Measurements from ENCODE around the gene OR6J1. TPM values are rescaled to one million over a fixed set of nuclear protein-coding genes. Genes with fewer than 3 reads are reported as not detected.

Gene OR6J1
- total RNA-seq, 2 experiments from 2014 or later = not detected

DNA sequence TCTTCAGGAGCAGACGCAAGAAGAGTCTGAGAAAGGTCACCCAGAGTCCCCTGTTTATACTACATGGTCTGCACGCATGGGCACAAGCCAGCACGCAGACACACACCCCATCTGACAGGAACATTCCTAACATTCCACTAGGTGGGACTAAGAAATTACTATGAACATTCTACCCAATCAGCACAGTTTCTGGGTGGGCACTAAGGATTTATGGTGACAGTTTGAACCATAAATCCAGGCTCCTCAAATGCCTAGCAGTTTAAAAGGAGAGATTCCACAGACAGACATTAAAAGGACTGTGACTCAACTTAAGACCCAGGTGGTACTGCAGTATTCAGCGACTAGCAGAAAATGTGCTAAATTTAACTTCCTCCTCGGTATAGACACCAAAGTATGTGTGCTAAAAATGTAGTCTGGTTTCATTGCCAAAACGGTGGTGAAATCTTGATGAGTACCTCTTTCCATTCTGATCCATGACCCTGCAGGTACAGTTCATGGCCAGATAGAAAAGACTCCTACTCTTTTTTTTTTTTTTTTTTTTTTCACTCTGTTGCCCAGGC lies 29.8 kb downstream of the OR6J1 start:
- Mint-ChIP-seq H3K9me3 (no peaks in the 10 kb centered on the region), H3K27me3 (no peaks in the 10 kb centered on the region), H3K27ac (no peak overlapping the region), H3K4me1 (no peaks in the 10 kb centered on the region), H3K36me3 (ENCODE audit: low read depth) (peaks cover 13% of the 10 kb centered on the region), H3K4me3 (no peak overlapping the region)
- DNase-seq = no peak
- CTCF ChIA-PET = interaction anchor here (1.5 to 1.7 kb wide), 2 partner anchors 15 to 25 kb away, joined by 4 read pairs; partner anchors contain the start of gene DAD1
- POLR2A ChIA-PET = no interaction called here

GRCh38 chr14:22613736-22614239 lies 30.4 kb downstream of the OR6J1 start:
- ChIA-PET POLR2A (no interaction called here), CTCF (interaction anchor here (1.5 to 1.7 kb wide), 2 partner anchors 14 to 25 kb away, joined by 4 read pairs; partner anchors contain the start of gene DAD1)
- no peak for DNase-seq
- Mint-ChIP-seq H3K4me3 (no peak overlapping the region), H3K27ac (no peak overlapping the region), H3K9me3 (no peaks in the 10 kb centered on the region), H3K36me3 (ENCODE audit: low read depth) (peaks cover 13% of the 10 kb centered on the region), H3K4me1 (no peaks in the 10 kb centered on the region), H3K27me3 (no peaks in the 10 kb centered on the region)

- Mint-ChIP-seq H3K27me3 (no peaks in the 10 kb centered on the region), H3K9me3 (no peaks in the 10 kb centered on the region), H3K4me1 (no peaks in the 10 kb centered on the region), H3K4me3 (no peak overlapping the region), H3K27ac (no peak overlapping the region), H3K36me3 (ENCODE audit: low read depth) (peaks cover 13% of the 10 kb centered on the region)
- POLR2A ChIA-PET = no interaction called here
- DNase-seq = no peak
- CTCF ChIA-PET = interaction anchor here (1.5 to 1.7 kb wide), 2 partner anchors 14 to 24 kb away, joined by 4 read pairs; partner anchors contain the start of gene DAD1
These were observed 31.0 kb downstream of the OR6J1 start for GRCh38 chr14:22613106-22613695.

DNA sequence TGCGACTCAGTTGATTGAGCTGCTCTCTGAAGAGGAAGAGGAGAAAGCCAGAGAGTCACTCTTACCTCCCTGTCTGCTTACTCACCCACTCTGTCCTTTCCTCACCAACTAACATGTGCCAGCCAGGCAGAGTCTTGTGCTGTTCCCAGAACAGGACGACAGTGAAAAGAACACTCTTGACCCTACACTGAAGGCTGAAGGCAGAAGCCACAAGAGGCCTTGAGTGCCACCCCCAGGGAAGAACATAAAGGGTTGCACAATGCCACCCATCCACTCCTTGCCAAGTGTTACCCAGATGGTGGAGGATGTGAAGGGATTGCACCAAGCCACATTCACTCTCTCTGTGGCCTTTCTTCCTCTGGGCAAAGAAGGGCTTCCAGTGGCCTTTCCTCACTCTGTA lies 33.2 kb downstream of the OR6J1 start:
- no peaks in the 10 kb centered on the region for H3K9me3 Mint-ChIP-seq
- H3K4me3 Mint-ChIP-seq = no peak overlapping the region
- ChIA-PET POLR2A (no interaction called here), CTCF (interaction anchor here (1.2 kb wide), 1 partner anchor 13 kb away, joined by 3 read pairs; no protein-coding TSS in a partner anchor)
- no peak overlapping the region for H3K27ac Mint-ChIP-seq
- no peaks in the 10 kb centered on the region for H3K27me3 Mint-ChIP-seq
- no peaks in the 10 kb centered on the region for H3K4me1 Mint-ChIP-seq
- DNase-seq = no peak
- peaks cover 23% of the 10 kb centered on the region for H3K36me3 Mint-ChIP-seq (ENCODE audit: low read depth)

GRCh38 chr14:22607291-22607690 lies 36.9 kb downstream of the OR6J1 start:
- CTCF ChIA-PET = interaction anchor here (1.0 to 1.8 kb wide), 3 partner anchors 9 to 38 kb away, joined by 3 to 9 read pairs (median 3); partner anchors contain the start of gene ABHD4
- no peak overlapping the region for H3K27ac Mint-ChIP-seq
- H3K4me3 Mint-ChIP-seq = no peak overlapping the region
- no peaks in the 10 kb centered on the region for H3K4me1 Mint-ChIP-seq
- H3K27me3 Mint-ChIP-seq = no peaks in the 10 kb centered on the region
- POLR2A ChIA-PET = no interaction called here
- peaks cover 38% of the 10 kb centered on the region for H3K36me3 Mint-ChIP-seq (ENCODE audit: low read depth)
- no peak for DNase-seq
- H3K9me3 Mint-ChIP-seq = no peaks in the 10 kb centered on the region

DNA sequence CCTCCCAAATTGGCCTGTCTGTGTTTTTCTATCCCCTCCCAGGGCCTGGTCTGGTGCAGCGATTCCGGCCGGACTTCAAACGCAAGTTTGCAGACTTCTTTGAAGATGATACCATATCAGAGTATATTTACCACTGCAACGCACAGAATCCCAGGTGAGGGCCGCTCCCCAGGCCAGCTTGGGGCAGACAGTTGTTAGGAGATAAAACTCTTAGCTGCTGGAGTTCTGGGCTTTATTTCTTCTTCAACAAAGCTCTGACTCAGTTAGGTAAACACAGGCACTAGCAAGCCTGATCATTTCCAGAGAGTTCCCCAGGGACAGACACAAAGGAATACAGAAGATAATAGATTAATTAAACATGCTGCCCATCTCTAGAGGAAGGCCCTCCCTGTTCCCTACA lies 37.8 kb downstream of the OR6J1 start:
- Mint-ChIP-seq H3K27ac (no peak overlapping the region), H3K4me1 (peaks cover 5% of the 10 kb centered on the region), H3K36me3 (ENCODE audit: low read depth) (peaks cover 43% of the 10 kb centered on the region), H3K4me3 (no peak overlapping the region), H3K27me3 (no peaks in the 10 kb centered on the region), H3K9me3 (no peaks in the 10 kb centered on the region)
- DNase-seq = no peak
- ChIA-PET CTCF (interaction anchor here (1.0 to 1.5 kb wide), 4 partner anchors 13 to 748 kb away, joined by 3 to 4 read pairs (median 4); no protein-coding TSS in a partner anchor), POLR2A (no interaction called here)

- ChIA-PET POLR2A (no interaction called here), CTCF (interaction anchor here (0.9 to 1.4 kb wide), 2 partner anchors 30 to 46 kb away, joined by 4 read pairs; no protein-coding TSS in a partner anchor)
- no peak overlapping the region for H3K4me3 Mint-ChIP-seq
- H3K27ac Mint-ChIP-seq = no peak overlapping the region
- peaks cover 30% of the 10 kb centered on the region for H3K36me3 Mint-ChIP-seq (ENCODE audit: low read depth)
- no peak for DNase-seq
- peaks cover 28% of the 10 kb centered on the region for H3K4me1 Mint-ChIP-seq
- H3K9me3 Mint-ChIP-seq = no peaks in the 10 kb centered on the region
- H3K27me3 Mint-ChIP-seq = no peaks in the 10 kb centered on the region
These were observed 41.3 kb downstream of the OR6J1 start for GRCh38 chr14:22602862-22603261.

- peaks cover 24% of the 10 kb centered on the region for H3K36me3 Mint-ChIP-seq (ENCODE audit: low read depth)
- ChIA-PET POLR2A (no interaction called here), CTCF (interaction anchor here (0.6 to 2.1 kb wide), 7 partner anchors 12 to 51 kb away, joined by 3 to 12 read pairs (median 4); partner anchors contain the start of gene DAD1)
- H3K9me3 Mint-ChIP-seq = no peaks in the 10 kb centered on the region
- H3K4me1 Mint-ChIP-seq = peaks cover 33% of the 10 kb centered on the region
- DNase-seq = no peak
- no peak overlapping the region for H3K4me3 Mint-ChIP-seq
- H3K27me3 Mint-ChIP-seq = no peaks in the 10 kb centered on the region
- H3K27ac Mint-ChIP-seq = no peak overlapping the region
These were observed 42.2 kb downstream of the OR6J1 start for GRCh38 chr14:22601996-22602395.

DNA sequence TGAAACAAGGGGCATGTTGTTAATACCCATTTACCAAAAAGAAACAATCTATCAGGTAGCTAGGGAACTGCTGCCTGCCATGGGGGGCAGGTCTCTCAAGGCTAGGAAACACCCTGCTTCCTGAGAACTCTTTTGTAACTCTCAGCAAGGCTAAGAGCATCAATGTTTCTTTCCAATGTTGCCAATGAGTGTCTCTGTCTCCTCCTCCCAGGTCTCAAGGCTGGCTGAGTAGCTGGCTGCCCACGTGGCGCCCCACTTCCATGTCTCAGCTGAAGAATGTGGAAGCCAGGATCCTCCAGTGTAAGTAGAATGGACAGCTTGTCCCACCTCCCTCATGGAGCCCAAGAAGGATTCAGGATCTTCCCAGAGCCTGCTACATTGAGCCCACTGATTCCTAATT lies 42.7 kb downstream of the OR6J1 start:
- CTCF ChIA-PET = interaction anchor here (0.7 to 2.1 kb wide), 6 partner anchors 12 to 52 kb away, joined by 3 to 12 read pairs (median 4); partner anchors contain the start of gene DAD1
- Mint-ChIP-seq H3K4me1 (peaks cover 36% of the 10 kb centered on the region), H3K4me3 (no peak overlapping the region), H3K9me3 (no peaks in the 10 kb centered on the region), H3K27me3 (no peaks in the 10 kb centered on the region), H3K27ac (no peak overlapping the region), H3K36me3 (ENCODE audit: low read depth) (peaks cover 21% of the 10 kb centered on the region)
- DNase-seq = no peak
- POLR2A ChIA-PET = no interaction called here

DNA sequence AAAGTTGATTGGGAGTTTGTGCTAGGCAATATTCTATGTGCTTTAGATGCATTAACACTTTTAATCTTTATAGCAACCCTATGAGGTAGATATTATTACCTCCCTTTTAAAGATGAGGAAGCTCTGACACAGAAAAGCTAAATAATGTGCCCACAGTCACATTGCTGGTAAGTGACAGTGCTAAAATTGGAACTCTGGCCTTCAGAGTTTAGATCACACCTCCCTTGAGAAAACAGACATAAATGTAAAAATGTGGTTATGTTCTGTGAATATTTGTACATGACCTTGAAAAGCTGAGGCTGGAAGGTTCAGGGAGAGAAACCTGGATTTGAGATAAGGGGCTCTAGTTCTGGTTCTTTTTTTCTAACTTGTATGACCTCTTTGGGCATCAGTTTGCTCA lies 44.1 kb downstream of the OR6J1 start:
- H3K36me3 Mint-ChIP-seq (ENCODE audit: low read depth) = peaks cover 14% of the 10 kb centered on the region

GRCh38 chr14:22599349-22599748 lies 44.8 kb downstream of the OR6J1 start:
- no peak for DNase-seq
- Mint-ChIP-seq H3K4me1 (peaks cover 36% of the 10 kb centered on the region), H3K27ac (peak overlapping the region; percentile 86), H3K9me3 (no peaks in the 10 kb centered on the region), H3K27me3 (peaks cover 3% of the 10 kb centered on the region), H3K36me3 (ENCODE audit: low read depth) (peaks cover 14% of the 10 kb centered on the region), H3K4me3 (peak overlapping the region; percentile 89)
- ChIA-PET POLR2A (interaction anchor here (0.6 kb wide), 1 partner anchor 634 kb away, joined by 5 read pairs; no protein-coding TSS in a partner anchor), CTCF (interaction anchor here (0.7 to 3.4 kb wide), 14 partner anchors 9 to 418 kb away, joined by 3 to 28 read pairs (median 4); partner anchors contain the start of gene DAD1)

More for the DNA sequence above, 44.1 kb downstream of the OR6J1 start:
- Mint-ChIP-seq H3K27me3 (peaks cover 2% of the 10 kb centered on the region), H3K27ac (no peak overlapping the region), H3K4me3 (peak overlapping the region; percentile 89), H3K9me3 (no peaks in the 10 kb centered on the region), H3K4me1 (peaks cover 36% of the 10 kb centered on the region)
- ChIA-PET POLR2A (interaction anchor here (0.6 kb wide), 1 partner anchor 635 kb away, joined by 5 read pairs; no protein-coding TSS in a partner anchor), CTCF (interaction anchor here (0.6 to 2.1 kb wide), 6 partner anchors 10 to 113 kb away, joined by 3 to 12 read pairs (median 4); partner anchors contain the start of gene DAD1)
- DNase-seq = no peak

GRCh38 chr14:22598896-22599244 lies 45.3 kb downstream of the OR6J1 start:
- POLR2A ChIA-PET = interaction anchor here (0.6 kb wide), 1 partner anchor 168 kb away, joined by 4 read pairs; the partner anchor contains the start of gene OXA1L
- CTCF ChIA-PET = interaction anchor here (0.7 to 3.4 kb wide), 15 partner anchors 9 to 419 kb away, joined by 3 to 28 read pairs (median 4); partner anchors contain the start of gene DAD1
- Mint-ChIP-seq H3K27ac (peak overlapping the region; percentile 86), H3K4me3 (peak overlapping the region; percentile 89), H3K36me3 (ENCODE audit: low read depth) (peaks cover 14% of the 10 kb centered on the region), H3K27me3 (peaks cover 4% of the 10 kb centered on the region), H3K9me3 (no peaks in the 10 kb centered on the region), H3K4me1 (peaks cover 39% of the 10 kb centered on the region)
- DNase-seq = peak; percentile 37

Data from activated CD4-positive, alpha-beta T cell treated with anti-CD3 and anti-CD28 coated beads, Interleukin-2, amount 10 ng/mL, durations not matched to agents 7 days and 5 days (primary cell).